C4-2B (cell line): Measurements from ENCODE around the gene DHRS2.

Source experiments
- ZFX ChIP-seq: fragments of 450-650 bp; IDR thresholded peaks from 2 replicates; pipeline ENCODE4 v1.6.1; 2017
- TF ChIP-seq, protein P1 (sequence below): fragments of 450-650 bp; conservative IDR thresholded peaks from 2 replicates; pipeline ENCODE4 v1.5.1; 2017; ENCODE audit warnings: mild to moderate bottlenecking

DNA sequence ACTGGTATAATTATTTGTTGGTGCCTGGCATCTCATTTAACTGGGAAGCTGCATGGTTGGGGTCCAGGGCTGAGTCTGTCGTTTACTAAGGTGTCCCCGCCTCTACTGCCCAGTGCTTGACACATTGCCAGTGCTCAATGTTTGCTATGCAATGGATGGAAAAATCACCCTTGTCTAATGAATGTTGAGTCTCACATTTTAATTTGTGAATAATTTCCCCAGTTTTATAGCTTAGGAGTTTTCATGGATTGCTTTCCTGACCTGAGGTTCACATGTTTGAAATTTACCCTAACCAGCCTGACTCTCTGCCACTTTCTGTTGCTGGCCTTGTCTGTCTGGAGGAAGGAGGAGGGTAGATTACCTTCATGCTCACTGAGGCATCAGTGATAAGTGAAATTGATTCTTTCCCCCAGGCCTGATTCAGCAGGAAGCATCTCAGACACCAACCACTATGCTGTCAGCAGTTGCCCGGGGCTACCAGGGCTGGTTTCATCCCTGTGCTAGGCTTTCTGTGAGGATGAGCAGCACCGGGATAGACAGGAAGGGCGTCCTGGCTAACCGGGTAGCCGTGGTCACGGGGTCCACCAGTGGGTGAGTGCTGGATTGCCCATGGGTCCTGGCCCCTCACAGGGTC is 2.4 kb downstream of the DHRS2 start:
- TF ChIP-seq, protein P1, sequence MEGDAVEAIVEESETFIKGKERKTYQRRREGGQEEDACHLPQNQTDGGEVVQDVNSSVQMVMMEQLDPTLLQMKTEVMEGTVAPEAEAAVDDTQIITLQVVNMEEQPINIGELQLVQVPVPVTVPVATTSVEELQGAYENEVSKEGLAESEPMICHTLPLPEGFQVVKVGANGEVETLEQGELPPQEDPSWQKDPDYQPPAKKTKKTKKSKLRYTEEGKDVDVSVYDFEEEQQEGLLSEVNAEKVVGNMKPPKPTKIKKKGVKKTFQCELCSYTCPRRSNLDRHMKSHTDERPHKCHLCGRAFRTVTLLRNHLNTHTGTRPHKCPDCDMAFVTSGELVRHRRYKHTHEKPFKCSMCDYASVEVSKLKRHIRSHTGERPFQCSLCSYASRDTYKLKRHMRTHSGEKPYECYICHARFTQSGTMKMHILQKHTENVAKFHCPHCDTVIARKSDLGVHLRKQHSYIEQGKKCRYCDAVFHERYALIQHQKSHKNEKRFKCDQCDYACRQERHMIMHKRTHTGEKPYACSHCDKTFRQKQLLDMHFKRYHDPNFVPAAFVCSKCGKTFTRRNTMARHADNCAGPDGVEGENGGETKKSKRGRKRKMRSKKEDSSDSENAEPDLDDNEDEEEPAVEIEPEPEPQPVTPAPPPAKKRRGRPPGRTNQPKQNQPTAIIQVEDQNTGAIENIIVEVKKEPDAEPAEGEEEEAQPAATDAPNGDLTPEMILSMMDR = no peak
- TF ChIP-seq ZFX = no peak
